Measurements from ENCODE around the gene MAPKAP1.

GRCh38 chr9:125388978-125389377 is 318.0 kb downstream of the MAPKAP1 start:
- no peak for TF ChIP-seq CTCF (IDR thresholded peaks at IDR 0.05)
- TF ChIP-seq ZFX (IDR thresholded peaks at IDR 0.05; ENCODE audit: borderline replicate concordance), result no peak

Measured in 22Rv1 (cell line).